ENCODE data around the gene LPP. TPM values are rescaled to one million over a fixed set of nuclear protein-coding genes. Genes with fewer than 3 reads are reported as not detected.
A peak's percentile ranks its signal among the peaks of the same experiment; 100 is the strongest.

The LPP gene
- total RNA-seq, 1 experiment from 2014 or later, result 148 TPM

DNA sequence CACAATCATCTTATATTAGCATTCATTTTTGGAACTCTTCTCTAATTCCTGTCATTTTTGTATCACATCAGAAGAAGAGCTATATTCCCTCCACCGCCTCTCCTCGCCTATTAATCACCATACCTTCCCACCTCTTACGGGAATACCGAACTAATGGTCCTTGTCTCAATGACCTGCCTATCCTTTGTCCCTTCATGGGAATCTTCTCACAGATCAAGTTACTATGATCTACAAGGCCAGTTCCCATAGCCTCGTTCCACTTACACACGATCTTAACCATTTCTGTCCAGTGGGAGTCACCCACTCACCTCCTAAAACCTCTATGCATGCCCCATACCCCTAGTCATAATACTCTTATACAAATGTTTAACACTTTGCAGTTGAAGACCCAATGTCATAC is 675.2 kb downstream of the LPP start:
- no TSS peak for BruUV-seq (replicated peaks)
- TF ChIP-seq, protein P1, sequence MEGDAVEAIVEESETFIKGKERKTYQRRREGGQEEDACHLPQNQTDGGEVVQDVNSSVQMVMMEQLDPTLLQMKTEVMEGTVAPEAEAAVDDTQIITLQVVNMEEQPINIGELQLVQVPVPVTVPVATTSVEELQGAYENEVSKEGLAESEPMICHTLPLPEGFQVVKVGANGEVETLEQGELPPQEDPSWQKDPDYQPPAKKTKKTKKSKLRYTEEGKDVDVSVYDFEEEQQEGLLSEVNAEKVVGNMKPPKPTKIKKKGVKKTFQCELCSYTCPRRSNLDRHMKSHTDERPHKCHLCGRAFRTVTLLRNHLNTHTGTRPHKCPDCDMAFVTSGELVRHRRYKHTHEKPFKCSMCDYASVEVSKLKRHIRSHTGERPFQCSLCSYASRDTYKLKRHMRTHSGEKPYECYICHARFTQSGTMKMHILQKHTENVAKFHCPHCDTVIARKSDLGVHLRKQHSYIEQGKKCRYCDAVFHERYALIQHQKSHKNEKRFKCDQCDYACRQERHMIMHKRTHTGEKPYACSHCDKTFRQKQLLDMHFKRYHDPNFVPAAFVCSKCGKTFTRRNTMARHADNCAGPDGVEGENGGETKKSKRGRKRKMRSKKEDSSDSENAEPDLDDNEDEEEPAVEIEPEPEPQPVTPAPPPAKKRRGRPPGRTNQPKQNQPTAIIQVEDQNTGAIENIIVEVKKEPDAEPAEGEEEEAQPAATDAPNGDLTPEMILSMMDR (conservative IDR thresholded peaks at IDR 0.05), result no peak
- TF ChIP-seq EZH2 (IDR thresholded peaks at IDR 0.05; ENCODE audit: low read depth), result no peak
- Histone ChIP-seq H3F3A (ENCODE audit: insufficient read depth, low read depth) (no peaks in the 10 kb centered on the region; the same call in 1 of the 2 replicates), H3K9me3 (ENCODE audit: insufficient read depth, low read depth) (no peaks in the 10 kb centered on the region), H3K36me3 (ENCODE audit: low read depth) (no peaks in the 10 kb centered on the region), H3K4me2 (no peak overlapping the region), H2AFZ (no peak overlapping the region), H3K27me3 (ENCODE audit: insufficient read depth, low read depth) (no peaks in the 10 kb centered on the region), H3K4me1 (replicated peaks; ENCODE audit: insufficient read depth) (no peaks in the 10 kb centered on the region), H3K4me3 (no peak overlapping the region), H3K27ac (no peak overlapping the region), H3K79me2 (ENCODE audit: low read depth) (no peaks in the 10 kb centered on the region), H3K9me2 (ENCODE audit: insufficient read depth) (no peaks in the 10 kb centered on the region), H4K20me1 (ENCODE audit: insufficient read depth) (no peaks in the 10 kb centered on the region)
- intact Hi-C loops (cut with micrococcal nuclease; ENCODE audit: unreplicated experiment), result no loop called here
- POLR2A ChIA-PET (ENCODE audit: unreplicated experiment), result interaction anchor here (0.6 kb wide), 1 partner anchor 576 kb away, joined by 4 read pairs; no protein-coding TSS in a partner anchor
- no peak for DNase-seq
- CTCF ChIA-PET, result no interaction called here

GRCh38 chr3:188829576-188829975 is 675.6 kb downstream of the LPP start:
- Histone ChIP-seq H3K4me1 (replicated peaks; ENCODE audit: insufficient read depth) (no peaks in the 10 kb centered on the region), H3K36me3 (ENCODE audit: low read depth) (no peaks in the 10 kb centered on the region), H2AFZ (no peak overlapping the region), H3K27ac (no peak overlapping the region), H3K4me3 (no peak overlapping the region), H3K9me2 (ENCODE audit: insufficient read depth) (no peaks in the 10 kb centered on the region), H3K27me3 (ENCODE audit: insufficient read depth, low read depth) (no peaks in the 10 kb centered on the region), H3K4me2 (no peak overlapping the region), H3K9me3 (ENCODE audit: insufficient read depth, low read depth) (no peaks in the 10 kb centered on the region), H3K79me2 (ENCODE audit: low read depth) (no peaks in the 10 kb centered on the region), H4K20me1 (ENCODE audit: insufficient read depth) (no peaks in the 10 kb centered on the region), H3F3A (ENCODE audit: insufficient read depth, low read depth) (no peaks in the 10 kb centered on the region; the same call in 1 of the 2 replicates)
- ChIA-PET POLR2A (ENCODE audit: unreplicated experiment) (interaction anchor here (0.6 kb wide), 1 partner anchor 576 kb away, joined by 4 read pairs; no protein-coding TSS in a partner anchor), CTCF (no interaction called here)
- no TSS peak for BruUV-seq (replicated peaks)
- intact Hi-C loops (cut with micrococcal nuclease; ENCODE audit: unreplicated experiment), result no loop called here
- peak in 1 of 2 experiments; percentile 32 for DNase-seq
- no peak for TF ChIP-seq EZH2 (IDR thresholded peaks at IDR 0.05; ENCODE audit: low read depth)
- TF ChIP-seq, protein P1 (conservative IDR thresholded peaks at IDR 0.05), result no peak

DNA sequence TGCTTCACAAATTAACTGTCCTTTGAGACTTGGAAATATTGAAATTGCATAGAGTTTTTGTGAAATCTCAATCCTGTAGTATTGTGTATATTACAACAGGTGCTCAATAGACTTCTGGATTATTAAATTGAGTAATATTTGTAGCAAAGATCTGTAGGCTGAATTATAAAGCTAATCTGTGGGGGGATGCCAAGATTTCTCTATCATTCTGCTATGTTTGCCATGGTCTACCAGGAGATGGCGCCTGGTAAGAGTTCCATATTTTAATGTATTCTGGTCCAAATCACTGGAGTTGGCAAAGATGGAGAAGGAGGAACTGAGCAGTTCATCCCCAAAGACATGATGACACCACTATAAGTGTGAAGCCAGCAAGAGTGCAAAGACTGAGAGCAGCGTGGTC is 676.9 kb downstream of the LPP start:
- Histone ChIP-seq H3K79me2 (ENCODE audit: low read depth) (no peaks in the 10 kb centered on the region), H2AFZ (no peak overlapping the region), H3K4me3 (no peak overlapping the region), H3K27ac (no peak overlapping the region), H4K20me1 (ENCODE audit: insufficient read depth) (no peaks in the 10 kb centered on the region), H3F3A (ENCODE audit: insufficient read depth, low read depth) (no peaks in the 10 kb centered on the region; the same call in 1 of the 2 replicates), H3K9me2 (ENCODE audit: insufficient read depth) (no peaks in the 10 kb centered on the region), H3K36me3 (ENCODE audit: low read depth) (no peaks in the 10 kb centered on the region), H3K4me1 (replicated peaks; ENCODE audit: insufficient read depth) (no peaks in the 10 kb centered on the region), H3K27me3 (ENCODE audit: insufficient read depth, low read depth) (no peaks in the 10 kb centered on the region), H3K4me2 (no peak overlapping the region), H3K9me3 (ENCODE audit: insufficient read depth, low read depth) (no peaks in the 10 kb centered on the region)
- DNase-seq, result no peak
- TF ChIP-seq EZH2 (IDR thresholded peaks at IDR 0.05; ENCODE audit: low read depth), result no peak
- TF ChIP-seq, protein P1 (conservative IDR thresholded peaks at IDR 0.05), result peak; percentile 48; the same call in 1 of the 2 replicates
- BruUV-seq (replicated peaks), result no TSS peak
- CTCF ChIA-PET, result no interaction called here
- intact Hi-C loops (cut with micrococcal nuclease; ENCODE audit: unreplicated experiment), result loop anchor here (5.0 kb wide), 1 partner anchor 116 kb away; no protein-coding TSS in a partner anchor
- POLR2A ChIA-PET (ENCODE audit: unreplicated experiment), result interaction anchor here (0.6 kb wide), 1 partner anchor 410 kb away, joined by 3 read pairs; no protein-coding TSS in a partner anchor

Data from PC-9 (cell line).